Measurements from ENCODE around the gene FBF1. TPM values are rescaled to one million over a fixed set of nuclear protein-coding genes. Genes with fewer than 3 reads are reported as not detected.
"Not testable (repeated sequence)": the region's sequence is repeated elsewhere in the genome, so short reads cannot be mapped to it uniquely, and the experiment has no call there.

Gene FBF1
- polyA plus RNA-seq, 1 donor (not counting 4 experiments of a cell fraction or from before 2014, with no cell fraction given): 4.3 TPM

GRCh38 chr17:75869282-75870141, 71.3 kb downstream of the FBF1 start:
- Histone ChIP-seq H3K9me3 (ENCODE audit: control insufficient read depth, low read depth, low read length) (no peaks in the 10 kb centered on the region), H3K27me3 (ENCODE audit: control insufficient read depth, extremely low read depth, insufficient read depth, low read length) (no peaks in the 10 kb centered on the region), H2AFZ (ENCODE audit: control insufficient read depth, low read length) (peak overlapping the region; percentile 29), H3K9ac (ENCODE audit: control insufficient read depth, extremely low read depth, insufficient read depth, low read length) (peak overlapping the region; percentile 4), H3K4me2 (ENCODE audit: control insufficient read depth, extremely low read depth, insufficient read depth, low read depth, low read length) (peak overlapping the region; percentile 27), H3K9me1 (ENCODE audit: control insufficient read depth, extremely low read depth, insufficient read depth, low read length) (no peaks in the 10 kb centered on the region), H3K27ac (ENCODE audit: control insufficient read depth, insufficient read depth, low read length) (no peak overlapping the region), H4K20me1 (ENCODE audit: control insufficient read depth, extremely low read depth, insufficient read depth, low read length) (no peaks in the 10 kb centered on the region), H3K4me1 (ENCODE audit: control insufficient read depth, extremely low read depth, insufficient read depth, low read length) (peaks cover 24% of the 10 kb centered on the region), H3K36me3 (ENCODE audit: control insufficient read depth in 2 of 2, extremely low read depth in 1 of 2, insufficient read depth in 2 of 2, low read length in 2 of 2) (no peaks in the 10 kb centered on the region), H3K79me2 (ENCODE audit: control insufficient read depth, insufficient read depth, low read length) (no peaks in the 10 kb centered on the region), H3K4me3 (ENCODE audit: control insufficient read depth in 2 of 3, extremely low read depth in 1 of 3, insufficient read depth in 2 of 3, low read depth in 1 of 3, low read length in 3 of 3) (no peak overlapping the region)
- DNase-seq (ENCODE audit: low read depth, low spot score): no peak
- no peak for FAIRE-seq
- dilution Hi-C loops (cut with MboI; ENCODE audit: extremely low pct_ligation_motif_present, low sequenced_read_pairs): no loop called here
- no peak for TF ChIP-seq CTCF (optimal IDR thresholded peaks at IDR 0.05 in 1 of 3, IDR thresholded peaks at IDR 0.05 in 1 of 3, conservative IDR thresholded peaks at IDR 0.05 in 1 of 3; ENCODE audit: extremely low read depth in 1 of 3, insufficient read depth in 2 of 3, low read length in 3 of 3)
- TF ChIP-seq EZH2 (IDR thresholded peaks at IDR 0.05; ENCODE audit: low read length): no peak

GRCh38 chr17:75868730-75869281, 72.0 kb downstream of the FBF1 start:
- dilution Hi-C loops (cut with MboI; ENCODE audit: extremely low pct_ligation_motif_present, low sequenced_read_pairs); FAIRE-seq: not testable (repeated sequence)

GRCh38 chr17:75865404-75866188, 75.2 kb downstream of the FBF1 start:
- dilution Hi-C loops (cut with MboI; ENCODE audit: extremely low pct_ligation_motif_present, low sequenced_read_pairs); H3K27me3 ChIP-seq (ENCODE audit: control insufficient read depth, extremely low read depth, insufficient read depth, low read length); H4K20me1 ChIP-seq (ENCODE audit: control insufficient read depth, extremely low read depth, insufficient read depth, low read length); H3K36me3 ChIP-seq (ENCODE audit: control insufficient read depth in 2 of 2, extremely low read depth in 1 of 2, insufficient read depth in 2 of 2, low read length in 2 of 2); H3K4me2 ChIP-seq (ENCODE audit: control insufficient read depth, extremely low read depth, insufficient read depth, low read depth, low read length); H3K4me3 ChIP-seq (ENCODE audit: control insufficient read depth in 2 of 3, extremely low read depth in 1 of 3, insufficient read depth in 2 of 3, low read depth in 1 of 3, low read length in 3 of 3); H3K79me2 ChIP-seq (ENCODE audit: control insufficient read depth, insufficient read depth, low read length); DNase-seq (ENCODE audit: low read depth, low spot score); H3K9me3 ChIP-seq (ENCODE audit: control insufficient read depth, low read depth, low read length); H3K9me1 ChIP-seq (ENCODE audit: control insufficient read depth, extremely low read depth, insufficient read depth, low read length); FAIRE-seq: not testable (repeated sequence)
- Histone ChIP-seq H3K4me1 (ENCODE audit: control insufficient read depth, extremely low read depth, insufficient read depth, low read length) (peaks cover 19% of the 10 kb centered on the region), H2AFZ (ENCODE audit: control insufficient read depth, low read length) (peak overlapping the region; percentile 37), H3K27ac (ENCODE audit: control insufficient read depth, insufficient read depth, low read length) (peak overlapping the region; percentile 84), H3K9ac (ENCODE audit: control insufficient read depth, extremely low read depth, insufficient read depth, low read length) (peak overlapping the region; percentile 15)

More at GRCh38 chr17:75868730-75869281, 72.0 kb downstream of the FBF1 start:
- not testable (repeated sequence) for H4K20me1 ChIP-seq (ENCODE audit: control insufficient read depth, extremely low read depth, insufficient read depth, low read length); H3K79me2 ChIP-seq (ENCODE audit: control insufficient read depth, insufficient read depth, low read length); H3K27me3 ChIP-seq (ENCODE audit: control insufficient read depth, extremely low read depth, insufficient read depth, low read length); H3K9me1 ChIP-seq (ENCODE audit: control insufficient read depth, extremely low read depth, insufficient read depth, low read length); H3K9ac ChIP-seq (ENCODE audit: control insufficient read depth, extremely low read depth, insufficient read depth, low read length); DNase-seq (ENCODE audit: low read depth, low spot score); H3K4me3 ChIP-seq (ENCODE audit: control insufficient read depth in 2 of 3, extremely low read depth in 1 of 3, insufficient read depth in 2 of 3, low read depth in 1 of 3, low read length in 3 of 3); H3K36me3 ChIP-seq (ENCODE audit: control insufficient read depth in 2 of 2, extremely low read depth in 1 of 2, insufficient read depth in 2 of 2, low read length in 2 of 2); H3K4me2 ChIP-seq (ENCODE audit: control insufficient read depth, extremely low read depth, insufficient read depth, low read depth, low read length); H3K9me3 ChIP-seq (ENCODE audit: control insufficient read depth, low read depth, low read length); H3K27ac ChIP-seq (ENCODE audit: control insufficient read depth, insufficient read depth, low read length)
- Histone ChIP-seq H2AFZ (ENCODE audit: control insufficient read depth, low read length) (peak overlapping the region; percentile 29), H3K4me1 (ENCODE audit: control insufficient read depth, extremely low read depth, insufficient read depth, low read length) (peaks cover 31% of the 10 kb centered on the region)

- peak overlapping the region; percentile 37 for H2AFZ ChIP-seq (ENCODE audit: control insufficient read depth, low read length)
- peaks cover 16% of the 10 kb centered on the region for H3K4me1 ChIP-seq (ENCODE audit: control insufficient read depth, extremely low read depth, insufficient read depth, low read length)
- peak overlapping the region in 1 of 3 experiments; percentile 27 for H3K4me3 ChIP-seq (ENCODE audit: control insufficient read depth in 2 of 3, extremely low read depth in 1 of 3, insufficient read depth in 2 of 3, low read depth in 1 of 3, low read length in 3 of 3)
- H3K79me2 ChIP-seq (ENCODE audit: control insufficient read depth, insufficient read depth, low read length); H3K36me3 ChIP-seq (ENCODE audit: control insufficient read depth in 2 of 2, extremely low read depth in 1 of 2, insufficient read depth in 2 of 2, low read length in 2 of 2); H4K20me1 ChIP-seq (ENCODE audit: control insufficient read depth, extremely low read depth, insufficient read depth, low read length); FAIRE-seq; H3K9me1 ChIP-seq (ENCODE audit: control insufficient read depth, extremely low read depth, insufficient read depth, low read length); H3K9me3 ChIP-seq (ENCODE audit: control insufficient read depth, low read depth, low read length); DNase-seq (ENCODE audit: low read depth, low spot score); dilution Hi-C loops (cut with MboI; ENCODE audit: extremely low pct_ligation_motif_present, low sequenced_read_pairs); H3K27me3 ChIP-seq (ENCODE audit: control insufficient read depth, extremely low read depth, insufficient read depth, low read length): not testable (repeated sequence)
- peak overlapping the region; percentile 69 for H3K9ac ChIP-seq (ENCODE audit: control insufficient read depth, extremely low read depth, insufficient read depth, low read length)
- peak overlapping the region; percentile 84 for H3K27ac ChIP-seq (ENCODE audit: control insufficient read depth, insufficient read depth, low read length)
- H3K4me2 ChIP-seq (ENCODE audit: control insufficient read depth, extremely low read depth, insufficient read depth, low read depth, low read length): peak overlapping the region; percentile 77
These were observed 76.0 kb downstream of the FBF1 start for GRCh38 chr17:75864887-75865286.

Data from keratinocyte (primary cell).